NCI-H774 (cell line): Measurements from ENCODE around the gene EP400.
"Not testable (repeated sequence)": the region's sequence is repeated elsewhere in the genome, so short reads cannot be mapped to it uniquely, and the experiment has no call there.

Source experiments
- DNase-seq: peaks from one replicate; lab custom pipeline; 2025; lab: John Stamatoyannopoulos, UW

EP400 gene

DNA sequence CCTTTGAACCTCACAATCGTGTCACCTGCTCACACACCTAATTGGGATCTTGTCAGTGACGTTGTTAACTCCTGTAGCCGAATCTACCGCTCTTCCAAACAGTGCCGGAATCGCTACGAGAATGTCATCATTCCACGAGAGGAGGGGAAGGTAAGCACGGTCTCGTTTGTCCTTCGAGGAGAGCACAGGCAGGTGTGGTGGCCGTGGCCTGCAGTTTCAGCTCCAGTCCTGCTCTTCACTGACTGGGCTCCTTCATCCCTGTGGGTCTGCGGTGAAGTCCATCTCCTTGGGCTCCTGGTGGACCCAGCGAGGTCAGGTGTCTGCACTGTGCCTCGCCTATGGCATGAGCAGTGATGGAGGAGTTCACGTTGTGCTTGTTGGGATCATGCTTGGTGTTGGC is 96.0 kb downstream of the EP400 start:
- no peak for DNase-seq

- DNase-seq: no peak
Measured at GRCh38 chr12:132046561-132046960, 96.8 kb downstream of the EP400 start.

DNA sequence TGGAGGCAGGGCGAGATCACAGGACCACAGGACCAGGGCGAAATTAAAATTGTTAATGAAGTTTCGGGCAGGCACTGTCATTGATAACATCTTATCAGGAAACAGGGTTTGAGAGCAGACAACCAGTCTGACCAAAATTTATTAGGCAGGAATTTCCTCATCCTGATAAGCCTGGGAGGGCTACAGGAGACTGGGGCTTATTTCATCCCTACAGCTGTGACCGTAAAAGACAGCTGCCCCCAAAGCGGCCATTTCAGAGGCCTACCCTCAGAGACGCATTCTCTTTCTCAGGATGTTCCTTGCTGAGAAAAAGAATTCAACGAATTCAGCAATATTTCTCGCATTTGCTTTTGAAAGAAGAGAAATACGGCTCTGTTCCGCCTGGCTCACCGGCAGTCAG is 97.9 kb downstream of the EP400 start:
- not testable (repeated sequence) for DNase-seq

DNA sequence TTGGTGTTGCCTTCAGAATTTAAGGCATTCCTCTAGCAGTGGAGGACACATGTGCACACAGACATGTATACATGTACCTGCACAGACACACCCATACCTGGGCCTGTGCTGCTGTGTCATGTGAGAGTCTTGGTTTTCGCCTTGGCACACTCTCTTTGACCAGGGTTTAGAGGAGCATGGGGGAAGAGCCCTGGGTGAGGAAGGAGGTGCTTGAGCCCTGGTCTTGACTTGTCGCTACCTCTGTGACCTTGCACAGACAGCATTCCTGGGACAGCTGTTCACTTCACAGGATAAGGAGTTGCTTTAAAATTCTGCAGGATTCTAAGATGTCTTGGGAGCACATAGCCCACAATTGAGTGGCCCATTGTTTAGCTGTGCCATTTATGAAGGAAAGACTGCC is 99.7 kb downstream of the EP400 start:
- no peak for DNase-seq

- DNase-seq: no peak
Measured at GRCh38 chr12:132049876-132050275, 100.1 kb downstream of the EP400 start.

DNA sequence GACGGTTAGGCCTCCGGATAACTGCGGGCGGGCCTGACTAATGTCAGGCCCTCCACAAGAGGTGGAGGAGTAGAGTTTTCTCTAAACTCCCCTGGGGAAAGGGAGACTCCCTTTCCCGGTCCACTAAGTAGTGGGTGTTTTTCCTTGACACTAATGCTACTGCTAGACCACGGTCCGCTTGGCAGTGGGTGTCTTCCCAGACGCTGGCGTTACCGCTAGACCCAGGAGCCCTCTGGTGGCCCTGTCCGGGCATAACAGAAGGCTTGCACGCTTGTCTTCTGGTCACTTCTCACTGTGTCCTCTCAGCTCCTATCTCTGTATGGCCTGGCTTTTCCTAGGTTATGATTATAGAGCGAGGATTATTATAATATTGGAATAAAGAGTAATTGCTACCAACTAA is 102.0 kb downstream of the EP400 start:
- not testable (repeated sequence) for DNase-seq

- no peak for DNase-seq
Measured at GRCh38 chr12:132052196-132052932, 102.6 kb downstream of the EP400 start.

GRCh38 chr12:132053338-132054330 is 103.9 kb downstream of the EP400 start:
- no peak for DNase-seq

DNA sequence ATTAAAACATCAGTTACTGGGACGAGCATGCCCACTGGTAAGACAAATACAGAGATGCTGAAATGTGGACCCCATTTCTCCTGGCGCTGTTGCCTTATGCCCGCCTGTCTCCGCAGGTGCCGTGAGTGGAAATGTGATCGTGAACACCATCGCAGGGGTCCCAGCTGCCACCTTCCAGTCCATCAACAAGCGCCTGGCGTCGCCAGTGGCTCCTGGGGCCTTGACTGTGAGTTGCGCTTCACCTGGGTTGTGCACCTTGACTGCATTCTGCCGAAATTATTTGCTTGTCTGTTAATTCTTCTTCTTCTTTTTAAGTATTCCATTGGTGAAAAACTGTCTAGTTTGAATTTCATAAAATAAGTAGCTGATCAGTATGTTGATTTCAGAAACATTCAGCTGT is 105.2 kb downstream of the EP400 start:
- DNase-seq: no peak

DNA sequence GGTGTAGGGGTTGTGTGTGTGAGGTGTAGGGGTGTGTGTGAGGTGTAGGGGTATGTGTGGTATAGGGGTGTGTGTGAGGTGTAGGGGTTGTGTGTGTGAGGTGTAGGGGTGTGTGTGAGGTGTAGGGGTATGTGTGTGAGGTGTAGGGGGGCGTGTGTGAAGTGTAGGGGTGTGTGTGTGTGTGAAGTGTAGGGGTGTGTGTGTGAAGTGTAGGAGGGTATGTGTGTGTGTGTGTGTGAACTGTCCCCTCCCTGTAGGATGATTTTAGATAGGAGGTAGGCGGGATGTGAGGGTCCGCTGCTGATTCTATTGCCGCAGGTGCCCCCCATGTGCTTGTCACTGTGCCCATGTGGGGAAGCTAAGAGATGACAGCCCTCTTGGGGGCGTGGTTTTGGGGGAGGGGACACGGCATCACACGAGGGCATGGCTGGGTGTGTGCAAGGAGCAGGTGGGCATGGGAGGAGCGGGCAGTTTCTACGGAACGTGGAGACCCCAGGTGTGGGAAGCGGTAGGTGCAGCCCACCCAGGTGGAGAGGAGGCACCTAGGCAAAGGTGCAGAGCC is 105.9 kb downstream of the EP400 start:
- DNase-seq: no peak

- DNase-seq: no peak
Measured at GRCh38 chr12:132056320-132056719, 106.6 kb downstream of the EP400 start.

DNA sequence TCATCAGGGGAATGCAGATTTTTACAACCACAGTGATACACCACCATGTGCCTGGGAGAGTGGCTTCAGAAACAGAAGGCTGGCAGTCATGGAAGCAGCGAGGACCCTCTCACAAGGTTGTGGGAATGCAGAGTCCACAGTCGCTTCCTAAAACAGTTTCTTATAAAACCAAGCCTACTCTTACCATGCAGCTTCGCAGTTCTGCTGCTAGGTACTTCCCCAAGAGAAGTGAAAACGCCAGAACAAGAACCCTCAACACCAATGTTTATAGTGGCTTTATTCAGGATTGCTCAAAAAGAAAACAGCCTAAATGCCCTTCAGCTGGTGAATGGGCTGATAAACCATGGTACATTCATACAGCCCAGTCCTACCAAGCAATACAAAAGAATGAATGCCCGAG is 107.2 kb downstream of the EP400 start:
- no peak for DNase-seq

- no peak for DNase-seq
Measured at GRCh38 chr12:132057691-132058090, 107.9 kb downstream of the EP400 start.

DNA sequence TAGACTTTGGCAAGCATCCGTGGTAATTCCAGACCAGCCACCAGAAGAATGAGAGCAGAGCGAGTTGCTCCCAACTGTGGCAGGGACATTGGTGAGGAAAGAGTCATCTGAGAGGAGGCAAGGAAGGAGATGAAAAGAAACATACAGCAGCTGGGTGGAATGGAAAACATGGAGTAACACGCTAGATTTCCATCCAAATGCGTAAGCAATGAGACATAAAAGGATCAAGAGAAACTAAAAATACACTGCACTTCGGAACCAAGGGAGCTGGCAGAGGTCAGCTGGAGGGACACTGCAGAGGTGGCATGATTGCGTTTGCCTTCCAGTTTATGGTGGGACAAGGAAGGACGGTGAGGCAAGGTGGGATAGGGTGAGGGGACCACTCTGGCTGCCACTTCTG is 111.5 kb downstream of the EP400 start:
- no peak for DNase-seq

DNA sequence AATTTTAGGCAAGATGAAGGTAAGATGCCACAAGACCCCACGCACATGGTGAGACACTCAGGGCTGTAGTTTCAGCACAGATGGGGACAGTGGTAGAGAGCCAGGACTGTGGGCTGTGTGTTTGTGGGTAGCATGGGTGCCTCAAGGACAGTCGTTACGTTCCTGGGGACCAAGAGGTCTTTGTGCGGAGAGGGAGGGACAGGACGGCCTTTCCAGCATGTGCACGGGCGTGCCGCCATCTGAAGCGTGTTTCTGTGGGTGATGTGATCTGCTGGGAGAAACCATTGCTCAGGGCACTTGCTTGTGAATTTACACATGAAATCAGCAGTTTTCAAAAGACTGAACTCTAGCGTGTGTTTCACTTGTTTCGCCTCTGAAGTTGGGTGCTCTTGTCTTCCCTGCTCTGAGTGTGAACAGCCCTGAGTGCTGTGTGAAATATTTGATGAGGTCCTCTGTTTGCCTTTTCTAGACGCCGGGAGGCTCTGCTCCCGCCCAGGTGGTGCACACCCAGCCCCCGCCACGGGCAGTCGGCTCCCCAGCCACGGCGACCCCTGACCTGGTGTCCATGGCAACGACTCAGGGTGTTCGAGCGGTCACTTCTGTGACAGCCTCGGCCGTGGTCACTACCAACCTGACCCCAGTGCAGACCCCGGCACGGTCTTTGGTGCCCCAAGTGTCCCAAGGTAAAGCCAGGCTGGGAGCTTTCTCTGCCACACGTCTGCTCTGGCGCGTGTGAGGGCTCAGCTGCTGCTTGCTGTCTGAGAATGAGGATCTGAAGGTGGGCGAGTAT is 112.1 kb downstream of the EP400 start:
- no peak for DNase-seq

GRCh38 chr12:132062481-132062880 is 112.7 kb downstream of the EP400 start:
- no peak for DNase-seq

GRCh38 chr12:132063491-132063890 is 113.7 kb downstream of the EP400 start:
- no peak for DNase-seq

- no peak for DNase-seq
Measured at GRCh38 chr12:132064631-132065030, 114.9 kb downstream of the EP400 start.

- DNase-seq: no peak
Measured at GRCh38 chr12:132065203-132065602, 115.5 kb downstream of the EP400 start.

DNA sequence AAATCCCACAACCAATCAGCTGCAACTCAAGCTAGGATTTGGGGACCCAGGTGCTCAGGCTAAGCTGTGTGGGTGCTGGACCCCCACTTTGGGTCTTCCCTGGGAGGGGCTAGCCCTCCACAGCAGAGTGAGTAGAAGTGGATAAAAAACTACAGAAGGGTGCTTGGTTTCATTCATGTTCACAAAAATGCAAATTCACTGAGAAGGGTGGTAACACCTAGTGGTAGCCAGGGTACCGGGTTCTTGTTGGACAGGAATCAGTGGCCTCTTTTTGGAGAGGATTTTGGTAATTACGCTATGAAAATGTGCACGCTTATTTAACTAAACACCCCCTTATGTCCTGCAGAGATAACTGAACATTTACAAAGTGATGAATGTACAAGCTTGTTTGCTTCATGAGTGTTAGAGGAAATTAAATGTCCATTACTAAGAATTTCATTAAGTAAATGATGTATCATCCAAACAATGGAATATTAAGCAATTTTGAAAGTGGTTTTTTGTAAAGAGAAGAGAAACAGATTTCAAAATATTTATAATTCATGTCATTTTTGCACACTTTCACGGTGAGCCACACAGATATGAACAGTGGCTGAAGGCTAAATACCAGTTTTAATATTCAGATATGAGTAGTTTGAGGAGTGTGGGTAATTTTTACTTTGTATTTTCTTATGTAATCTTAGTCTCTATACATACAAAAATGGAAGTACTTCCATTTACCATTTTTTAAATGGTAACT is 116.0 kb downstream of the EP400 start:
- DNase-seq: no peak

DNA sequence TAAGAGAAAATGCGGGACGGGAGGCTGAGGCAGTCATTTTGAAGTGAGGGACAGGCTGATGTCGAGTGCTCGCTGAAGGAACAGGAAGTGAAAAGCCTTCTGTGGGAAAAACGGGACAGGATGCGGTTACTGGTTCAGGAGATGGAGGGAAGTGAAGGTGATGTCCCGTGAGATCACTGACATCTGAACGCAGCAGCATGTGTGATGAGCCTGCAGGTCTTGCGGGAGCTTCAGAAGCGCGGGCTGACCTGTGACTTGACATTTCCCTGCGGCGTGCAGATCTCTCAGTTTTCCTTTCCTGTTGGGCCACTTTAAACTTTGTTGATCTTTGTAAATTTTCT is 116.6 kb downstream of the EP400 start:
- no peak for DNase-seq
